GM18507 (cell line): ENCODE results near the gene COX19.
"Not testable (repeated sequence)": the region's sequence is repeated elsewhere in the genome, so short reads cannot be mapped to it uniquely, and the experiment has no call there.

Experiments
- DNase-seq: peaks from one replicate; pipeline ENCODE4 v3.0.0; 2011; ENCODE audit warnings: low read depth; ENCODE audit not compliant: insufficient read length; ENCODE audit errors: extremely low spot score
- FAIRE-seq: peaks from 2 replicates; lab custom pipeline; 2011; peaks lifted over from hg19 to GRCh38; lab: Jason Lieb, UNC

COX19 gene

GRCh38 chr7:934469-935163 is 40.7 kb downstream of the COX19 start:
- no peak for DNase-seq
- FAIRE-seq = no peak

- DNase-seq (no peak), FAIRE-seq (no peak)
Measured at GRCh38 chr7:932651-932975, 42.7 kb downstream of the COX19 start.

- FAIRE-seq (no peak), DNase-seq (no peak)
Measured at GRCh38 chr7:931871-932650, 43.3 kb downstream of the COX19 start.

GRCh38 chr7:930975-931758 is 44.2 kb downstream of the COX19 start:
- no peak for DNase-seq
- no peak for FAIRE-seq

- FAIRE-seq = no peak
- no peak for DNase-seq
Measured at GRCh38 chr7:929311-929711, 46.0 kb downstream of the COX19 start.

GRCh38 chr7:927031-927671 is 48.2 kb downstream of the COX19 start:
- FAIRE-seq (no peak), DNase-seq (no peak)

GRCh38 chr7:926061-927030 is 49.0 kb downstream of the COX19 start:
- FAIRE-seq = no peak
- DNase-seq = no peak

- FAIRE-seq (peak; percentile 54), DNase-seq (no peak)
Measured at GRCh38 chr7:925601-926000, 49.7 kb downstream of the COX19 start.

GRCh38 chr7:924541-925231 is 50.7 kb downstream of the COX19 start:
- FAIRE-seq = peak; percentile 92
- peak; percentile 43 for DNase-seq

- not testable (repeated sequence) for FAIRE-seq
Measured at GRCh38 chr7:924042-924441, 51.3 kb downstream of the COX19 start.

GRCh38 chr7:923108-924041 is 52.0 kb downstream of the COX19 start:
- FAIRE-seq = peak; percentile 99

More at GRCh38 chr7:924042-924441, 51.3 kb downstream of the COX19 start:
- DNase-seq = not testable (repeated sequence)

GRCh38 chr7:922334-923107 is 52.8 kb downstream of the COX19 start:
- DNase-seq (no peak), FAIRE-seq (peak; percentile 50)

More at GRCh38 chr7:923108-924041, 52.0 kb downstream of the COX19 start:
- DNase-seq = peak; percentile 82

GRCh38 chr7:921581-922333 is 53.6 kb downstream of the COX19 start:
- FAIRE-seq = no peak
- no peak for DNase-seq

GRCh38 chr7:921071-921461 is 54.3 kb downstream of the COX19 start:
- DNase-seq = no peak
- FAIRE-seq = no peak

GRCh38 chr7:920351-921070 is 54.8 kb downstream of the COX19 start:
- DNase-seq = no peak
- FAIRE-seq = no peak
